ENCODE measurements around the gene NINL. TPM values are rescaled to one million over a fixed set of nuclear protein-coding genes. Genes with fewer than 3 reads are reported as not detected.

Gene NINL
- total and polyA plus RNA-seq, 2 experiments from 2014 or later = 23.2 to 24.5 TPM

GRCh38 chr20:25570148-25570530 lies 15.2 kb downstream of the NINL start:
- Histone ChIP-seq H3K4me3 (no peak overlapping the region), H3K9me2 (replicated peaks; ENCODE audit: insufficient read depth) (no peaks in the 10 kb centered on the region), H3K36me3 (replicated peaks; ENCODE audit: insufficient read depth, low read depth) (no peaks in the 10 kb centered on the region), H4K20me1 (ENCODE audit: insufficient read depth, poor library complexity, severe bottlenecking) (peaks cover 26% of the 10 kb centered on the region), H3K9me3 (ENCODE audit: low read depth) (no peaks in the 10 kb centered on the region), H3K27ac (no peak overlapping the region), H3K4me1 (ENCODE audit: insufficient read depth) (peaks cover 20% of the 10 kb centered on the region), H3K27me3 (no peaks in the 10 kb centered on the region), H3K4me2 (no peak overlapping the region), H3K79me2 (peaks cover 99% of the 10 kb centered on the region), H2AFZ (no peak overlapping the region)
- no peak for DNase-seq (ENCODE audit: low spot score)
- 97% methylated on average over 7 of the region's 7 CpGs for WGBS (ENCODE audit: low lambda C conversion rate, missing lambda C conversion rate)
- TF ChIP-seq EZH2 (IDR thresholded peaks at IDR 0.05; ENCODE audit: borderline replicate concordance) = no peak
- no peak for TF ChIP-seq EZH2phosphoT487 (IDR thresholded peaks at IDR 0.05; ENCODE audit: low read depth, severe bottlenecking, unreplicated experiment)
- TF ChIP-seq CTCF (IDR thresholded peaks at IDR 0.05; ENCODE audit: poor library complexity) = no peak

- no peak overlapping the region for H3K4me3 ChIP-seq
- 100% methylated on average over 2 of the region's 2 CpGs for WGBS (ENCODE audit: low lambda C conversion rate, missing lambda C conversion rate)
- H3K9me3 ChIP-seq (ENCODE audit: low read depth) = no peaks in the 10 kb centered on the region
- no peaks in the 10 kb centered on the region for H3K27me3 ChIP-seq
- H3K79me2 ChIP-seq = peaks cover 97% of the 10 kb centered on the region
- DNase-seq (ENCODE audit: low spot score) = no peak
- H3K4me1 ChIP-seq (ENCODE audit: insufficient read depth) = peaks cover 19% of the 10 kb centered on the region
- no peaks in the 10 kb centered on the region for H3K36me3 ChIP-seq (replicated peaks; ENCODE audit: insufficient read depth, low read depth)
- H2AFZ ChIP-seq = no peak overlapping the region
- H3K4me2 ChIP-seq = no peak overlapping the region
- TF ChIP-seq EZH2 (IDR thresholded peaks at IDR 0.05; ENCODE audit: borderline replicate concordance) = no peak
- no peak overlapping the region for H3K27ac ChIP-seq
- no peaks in the 10 kb centered on the region for H3K9me2 ChIP-seq (replicated peaks; ENCODE audit: insufficient read depth)
- peaks cover 21% of the 10 kb centered on the region for H4K20me1 ChIP-seq (ENCODE audit: insufficient read depth, poor library complexity, severe bottlenecking)
Measured at GRCh38 chr20:25567286-25567685, 18.0 kb downstream of the NINL start.

GRCh38 chr20:25566821-25567220 lies 18.5 kb downstream of the NINL start:
- Histone ChIP-seq H3K4me1 (ENCODE audit: insufficient read depth) (peaks cover 14% of the 10 kb centered on the region), H4K20me1 (ENCODE audit: insufficient read depth, poor library complexity, severe bottlenecking) (peaks cover 16% of the 10 kb centered on the region), H3K9me3 (ENCODE audit: low read depth) (no peaks in the 10 kb centered on the region), H3K27ac (no peak overlapping the region), H3K4me2 (no peak overlapping the region), H3K36me3 (replicated peaks; ENCODE audit: insufficient read depth, low read depth) (no peaks in the 10 kb centered on the region), H3K4me3 (no peak overlapping the region), H3K9me2 (replicated peaks; ENCODE audit: insufficient read depth) (no peaks in the 10 kb centered on the region), H2AFZ (no peak overlapping the region), H3K79me2 (peaks cover 93% of the 10 kb centered on the region), H3K27me3 (no peaks in the 10 kb centered on the region)
- TF ChIP-seq EZH2phosphoT487 (IDR thresholded peaks at IDR 0.05; ENCODE audit: low read depth, severe bottlenecking, unreplicated experiment) (no peak), EZH2 (IDR thresholded peaks at IDR 0.05; ENCODE audit: borderline replicate concordance) (no peak), CTCF (IDR thresholded peaks at IDR 0.05; ENCODE audit: poor library complexity) (no peak)
- 98% methylated on average over 2 of the region's 2 CpGs for WGBS (ENCODE audit: low lambda C conversion rate, missing lambda C conversion rate)
- DNase-seq (ENCODE audit: low spot score) = no peak

GRCh38 chr20:25565578-25566157 lies 19.7 kb downstream of the NINL start:
- no peak overlapping the region for H3K4me3 ChIP-seq
- no peak for DNase-seq (ENCODE audit: low spot score)
- H3K79me2 ChIP-seq = peaks cover 83% of the 10 kb centered on the region

More at GRCh38 chr20:25565578-25566157, 19.7 kb downstream of the NINL start:
- Histone ChIP-seq H3K4me1 (ENCODE audit: insufficient read depth) (peaks cover 5% of the 10 kb centered on the region), H3K9me3 (ENCODE audit: low read depth) (no peaks in the 10 kb centered on the region), H3K27ac (peak overlapping the region; percentile 39), H3K36me3 (replicated peaks; ENCODE audit: insufficient read depth, low read depth) (no peaks in the 10 kb centered on the region), H2AFZ (no peak overlapping the region), H3K27me3 (no peaks in the 10 kb centered on the region), H4K20me1 (ENCODE audit: insufficient read depth, poor library complexity, severe bottlenecking) (peaks cover 12% of the 10 kb centered on the region), H3K4me2 (no peak overlapping the region), H3K9me2 (replicated peaks; ENCODE audit: insufficient read depth) (no peaks in the 10 kb centered on the region)
- TF ChIP-seq EZH2phosphoT487 (IDR thresholded peaks at IDR 0.05; ENCODE audit: low read depth, severe bottlenecking, unreplicated experiment) = no peak
- no peak for TF ChIP-seq EZH2 (IDR thresholded peaks at IDR 0.05; ENCODE audit: borderline replicate concordance)
- TF ChIP-seq CTCF (IDR thresholded peaks at IDR 0.05; ENCODE audit: poor library complexity) = no peak
- 89% methylated on average over 6 of the region's 6 CpGs for WGBS (ENCODE audit: low lambda C conversion rate, missing lambda C conversion rate)
